HS-27A (cell line): ENCODE results near the gene SVBP.

ENCODE experiments used
- DNase-seq: peaks from one replicate; pipeline ENCODE4 v3.0.0-alpha.2; 2012; ENCODE audit warnings: low read depth, missing footprints

Gene SVBP

GRCh38 chr1:42806171-42806570 lies 11.0 kb downstream of the SVBP start:
- no peak for DNase-seq

- DNase-seq: no peak
Observed at GRCh38 chr1:42801832-42802473, 15.2 kb downstream of the SVBP start.

GRCh38 chr1:42797979-42798378 lies 19.2 kb downstream of the SVBP start:
- DNase-seq: no peak

- DNase-seq: no peak
Observed at GRCh38 chr1:42797414-42797813, 19.8 kb downstream of the SVBP start.

GRCh38 chr1:42793824-42794223 lies 23.4 kb downstream of the SVBP start:
- no peak for DNase-seq

- DNase-seq: no peak
Observed at GRCh38 chr1:42788021-42788420, 29.2 kb downstream of the SVBP start.

GRCh38 chr1:42786097-42786496 lies 31.1 kb downstream of the SVBP start:
- no peak for DNase-seq

- no peak for DNase-seq
Observed at GRCh38 chr1:42784946-42785693, 32.1 kb downstream of the SVBP start, which contains the start of gene TMEM269. TSS of gene TMEM269 (plus strand) at chr1:42784991. CDS start at chr1:42789894, 4,903 bp downstream.

GRCh38 chr1:42784547-42784945 lies 32.7 kb downstream of the SVBP start:
- DNase-seq: no peak

- no peak for DNase-seq
Observed at GRCh38 chr1:42783092-42783491, 34.1 kb downstream of the SVBP start.

GRCh38 chr1:42780176-42780575 lies 37.0 kb downstream of the SVBP start:
- no peak for DNase-seq

- DNase-seq: no peak
Observed at GRCh38 chr1:42779725-42780124, 37.5 kb downstream of the SVBP start.

- no peak for DNase-seq
Observed at GRCh38 chr1:42777852-42778251, 39.3 kb downstream of the SVBP start.

GRCh38 chr1:42776502-42776901 lies 40.7 kb downstream of the SVBP start:
- no peak for DNase-seq

GRCh38 chr1:42774928-42775526 lies 42.2 kb downstream of the SVBP start:
- DNase-seq: no peak

- no peak for DNase-seq
Observed at GRCh38 chr1:42773420-42773819, 43.8 kb downstream of the SVBP start.

- no peak for DNase-seq
Observed at GRCh38 chr1:42769811-42770210, 47.4 kb downstream of the SVBP start.

- no peak for DNase-seq
Observed at GRCh38 chr1:42768172-42768571, 49.0 kb downstream of the SVBP start.

- no peak for DNase-seq
Observed at GRCh38 chr1:42767510-42768000, 49.6 kb downstream of the SVBP start.

- peak; percentile 97 for DNase-seq
Observed at GRCh38 chr1:42766741-42767509, 50.3 kb downstream of the SVBP start, which contains the start of the genes C1orf50 and P3H1. TSS of gene C1orf50 (plus strand) at chr1:42767249. CDS start at chr1:42767312, 63 bp downstream. TSS of gene P3H1 (minus strand) at chr1:42767028. CDS start at chr1:42766971, 57 bp downstream.

GRCh38 chr1:42765832-42766740 lies 51.1 kb downstream of the SVBP start:
- DNase-seq: peak; percentile 72
